DOHH2 (cell line): ENCODE results near the gene APLF.

ENCODE experiments used
- H3F3A ChIP-seq: fragments of 200-600 bp; sonication (generic), shearing (Covaris generic); 2 replicates; pipeline ENCODE4 v1.6.0; 2016; ENCODE audit warnings: antibody characterized with exemption, mild to moderate bottlenecking; ENCODE audit not compliant: control insufficient read depth, insufficient read depth
- H3K27ac ChIP-seq: fragments of 200-600 bp; sonication (generic); 2 replicates; pipeline ENCODE4 v1.5.1; 2014; ENCODE audit warnings: low read depth, mild to moderate bottlenecking, low read length, moderate library complexity
- H3K27me3 ChIP-seq: fragments of 200-600 bp; sonication (generic); 2 replicates; pipeline ENCODE4 v1.6.1; 2014; ENCODE audit warnings: mild to moderate bottlenecking, low read length, mixed read lengths; ENCODE audit not compliant: control insufficient read depth
- H3K36me3 ChIP-seq: fragments of 200-600 bp; sonication (generic); 2 replicates; pipeline ENCODE4 v1.6.1; 2014; ENCODE audit warnings: mild to moderate bottlenecking, low read length, moderate library complexity, mixed read lengths; ENCODE audit not compliant: control insufficient read depth
- H3K4me1 ChIP-seq: fragments of 200-600 bp; sonication (generic); 2 replicates; pipeline ENCODE4 v1.6.1; 2014; ENCODE audit warnings: mild to moderate bottlenecking, low read length, mixed read lengths; ENCODE audit not compliant: control insufficient read depth
- H3K4me2 ChIP-seq: fragments of 200-600 bp; sonication (generic); 2 replicates; pipeline ENCODE4 v1.6.0; 2014; ENCODE audit warnings: mild to moderate bottlenecking, low read length, moderate library complexity
- H3K4me3 ChIP-seq: fragments of 200-600 bp; sonication (generic); 2 replicates; pipeline ENCODE4 v1.5.1; 2014; ENCODE audit warnings: mild to moderate bottlenecking, low read length, mixed read lengths
- H3K79me2 ChIP-seq: fragments of 200-600 bp; sonication (generic); 2 replicates; pipeline ENCODE4 v1.6.1; 2014; ENCODE audit warnings: mild to moderate bottlenecking, low read length, mixed read lengths; ENCODE audit not compliant: control insufficient read depth
- H3K9me2 ChIP-seq: fragments of 200-600 bp; sonication (generic); replicated peaks from 2 replicates; pipeline ENCODE4 v1.6.1; 2014; ENCODE audit warnings: mild to moderate bottlenecking, low read length, mixed read lengths; ENCODE audit not compliant: control insufficient read depth
- H3K9me3 ChIP-seq: fragments of 200-600 bp; sonication (generic); 2 replicates; pipeline ENCODE4 v1.6.1; 2014; ENCODE audit warnings: antibody characterized with exemption, low read length, mixed read lengths; ENCODE audit not compliant: control insufficient read depth, insufficient read depth
- H4K20me1 ChIP-seq: fragments of 200-600 bp; sonication (generic); 2 replicates; pipeline ENCODE4 v1.6.0; 2014; ENCODE audit warnings: low read depth, mild to moderate bottlenecking, antibody characterized with exemption, low read length, moderate library complexity; ENCODE audit not compliant: control insufficient read depth, insufficient read depth
- EZH2phosphoT487 ChIP-seq: fragments of 200-600 bp; sonication (generic); IDR thresholded peaks from 2 replicates; pipeline ENCODE4 v1.6.1; 2017; ENCODE audit warnings: borderline replicate concordance, mild to moderate bottlenecking, antibody characterized with exemption, low read length, moderate library complexity, mixed read lengths
- TF ChIP-seq, protein P1 (sequence below): fragments of 200-600 bp; sonication (generic); IDR thresholded peaks from one replicate; pipeline ENCODE4 v1.5.1; 2014; ENCODE audit warnings: antibody characterized with exemption, mild to moderate bottlenecking, low read depth, low read length; ENCODE audit not compliant: poor library complexity, severe bottlenecking

APLF gene

DNA sequence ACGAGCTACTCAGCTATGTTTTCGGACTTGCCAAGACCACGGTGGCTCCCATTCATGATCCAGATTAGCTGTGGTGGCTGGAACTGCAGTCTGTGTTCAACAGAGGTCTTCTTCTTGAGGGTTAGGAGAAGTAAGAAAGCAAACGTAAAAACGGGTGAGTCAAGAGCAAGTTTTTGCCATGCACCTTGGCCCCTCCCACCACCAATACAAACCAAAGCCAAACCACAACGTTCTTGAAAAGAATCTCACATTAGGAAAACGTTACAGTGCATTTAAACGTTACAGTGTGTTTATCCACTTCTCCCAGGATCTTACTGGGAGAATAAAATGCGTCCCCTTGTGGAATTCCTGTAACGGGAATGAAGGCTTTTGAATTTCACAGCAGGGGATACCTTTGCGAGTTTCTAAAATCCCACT is 1.0 kb upstream of the APLF start:
- Histone ChIP-seq H4K20me1 (no peaks in the 10 kb centered on the region), H3K27ac (peak overlapping the region; percentile 47), H3K9me3 (no peaks in the 10 kb centered on the region), H3K4me1 (peaks cover 34% of the 10 kb centered on the region), H3K9me2 (no peaks in the 10 kb centered on the region), H3K36me3 (peaks cover 13% of the 10 kb centered on the region), H3K4me2 (peak overlapping the region; percentile 97), H3F3A (0 out of 2 replicates have a peak, but pooled peaks cover 6% of the 10 kb centered on the region), H3K79me2 (peaks cover 46% of the 10 kb centered on the region), H3K27me3 (no peaks in the 10 kb centered on the region), H3K4me3 (peak overlapping the region; percentile 96)
- no peak for TF ChIP-seq EZH2phosphoT487
- TF ChIP-seq, protein P1, sequence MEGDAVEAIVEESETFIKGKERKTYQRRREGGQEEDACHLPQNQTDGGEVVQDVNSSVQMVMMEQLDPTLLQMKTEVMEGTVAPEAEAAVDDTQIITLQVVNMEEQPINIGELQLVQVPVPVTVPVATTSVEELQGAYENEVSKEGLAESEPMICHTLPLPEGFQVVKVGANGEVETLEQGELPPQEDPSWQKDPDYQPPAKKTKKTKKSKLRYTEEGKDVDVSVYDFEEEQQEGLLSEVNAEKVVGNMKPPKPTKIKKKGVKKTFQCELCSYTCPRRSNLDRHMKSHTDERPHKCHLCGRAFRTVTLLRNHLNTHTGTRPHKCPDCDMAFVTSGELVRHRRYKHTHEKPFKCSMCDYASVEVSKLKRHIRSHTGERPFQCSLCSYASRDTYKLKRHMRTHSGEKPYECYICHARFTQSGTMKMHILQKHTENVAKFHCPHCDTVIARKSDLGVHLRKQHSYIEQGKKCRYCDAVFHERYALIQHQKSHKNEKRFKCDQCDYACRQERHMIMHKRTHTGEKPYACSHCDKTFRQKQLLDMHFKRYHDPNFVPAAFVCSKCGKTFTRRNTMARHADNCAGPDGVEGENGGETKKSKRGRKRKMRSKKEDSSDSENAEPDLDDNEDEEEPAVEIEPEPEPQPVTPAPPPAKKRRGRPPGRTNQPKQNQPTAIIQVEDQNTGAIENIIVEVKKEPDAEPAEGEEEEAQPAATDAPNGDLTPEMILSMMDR: no peak

DNA sequence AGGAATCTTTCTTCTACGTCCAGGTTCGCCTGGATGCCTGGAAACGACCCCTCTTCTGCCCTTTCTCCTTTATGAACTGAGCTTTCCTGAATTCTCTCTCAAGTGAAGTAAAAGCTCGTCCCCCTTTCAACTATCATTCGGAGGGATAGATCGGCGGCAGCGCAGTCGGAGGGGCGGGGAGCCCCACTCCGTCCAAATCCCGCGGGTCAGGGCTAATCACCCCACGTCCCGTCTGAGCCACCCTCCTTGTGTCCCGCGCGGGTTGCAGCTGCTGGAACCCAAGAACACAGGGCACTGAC is 658 bp upstream of the APLF start:
- Histone ChIP-seq H3K9me2 (no peaks in the 10 kb centered on the region), H3K36me3 (peaks cover 13% of the 10 kb centered on the region), H3K4me3 (peak overlapping the region; percentile 96), H3K79me2 (peaks cover 49% of the 10 kb centered on the region), H3K27me3 (no peaks in the 10 kb centered on the region), H3K4me1 (peaks cover 34% of the 10 kb centered on the region), H3K9me3 (no peaks in the 10 kb centered on the region), H3F3A (0 out of 2 replicates have a peak, but pooled peaks cover 6% of the 10 kb centered on the region), H4K20me1 (no peaks in the 10 kb centered on the region), H3K4me2 (peak overlapping the region; percentile 97), H3K27ac (peak overlapping the region; percentile 47)
- TF ChIP-seq EZH2phosphoT487: no peak

DNA sequence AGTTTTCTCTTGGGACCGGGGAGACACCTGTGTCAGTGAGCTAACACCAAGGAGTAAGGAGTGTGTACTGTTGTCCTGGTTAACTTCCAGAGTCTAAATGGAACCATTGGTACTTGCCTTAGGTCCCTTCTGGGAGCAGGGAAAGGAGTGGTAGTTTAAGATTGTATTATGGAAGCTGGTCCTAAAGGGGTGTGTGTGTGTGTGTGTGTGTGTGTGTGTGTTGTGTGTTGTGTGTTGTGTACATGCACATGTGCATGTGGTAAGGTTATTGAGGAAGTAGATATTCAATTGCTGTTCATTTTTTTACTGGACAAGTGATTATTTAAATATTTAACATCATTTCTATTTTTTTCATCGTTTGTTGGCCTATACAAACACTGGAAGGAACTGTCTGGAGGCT is 1.4 kb downstream of the APLF start:
- Histone ChIP-seq H3K36me3 (peaks cover 13% of the 10 kb centered on the region), H3K79me2 (peaks cover 68% of the 10 kb centered on the region), H3F3A (0 out of 2 replicates have a peak, but pooled peaks cover 6% of the 10 kb centered on the region), H4K20me1 (no peaks in the 10 kb centered on the region), H3K4me1 (peaks cover 24% of the 10 kb centered on the region), H3K9me3 (no peaks in the 10 kb centered on the region), H3K4me3 (peak overlapping the region; percentile 89), H3K27ac (no peak overlapping the region), H3K27me3 (no peaks in the 10 kb centered on the region), H3K4me2 (peak overlapping the region; percentile 84), H3K9me2 (no peaks in the 10 kb centered on the region)
- TF ChIP-seq EZH2phosphoT487: no peak
- TF ChIP-seq, protein P1: no peak

DNA sequence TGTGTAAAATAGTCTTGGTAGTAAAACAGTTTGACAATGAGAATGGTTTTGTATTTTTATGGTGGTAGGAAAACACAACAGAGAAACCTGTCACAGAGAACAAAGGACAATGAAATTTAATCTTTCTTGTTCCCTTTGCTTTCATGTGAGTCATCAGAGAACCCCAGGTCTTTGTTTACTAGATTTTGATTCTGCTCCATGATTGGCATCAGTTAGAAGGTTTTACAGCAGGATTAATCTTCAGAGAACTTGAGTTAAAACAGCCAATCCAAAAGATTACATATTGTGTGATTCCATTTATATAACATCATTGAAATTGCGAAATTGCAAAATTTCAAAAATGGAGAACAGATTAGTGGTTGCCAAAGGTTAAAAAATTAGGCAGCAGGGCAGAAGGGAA is 2.5 kb downstream of the APLF start:
- Histone ChIP-seq H3K9me2 (no peaks in the 10 kb centered on the region), H3K9me3 (no peaks in the 10 kb centered on the region), H4K20me1 (no peaks in the 10 kb centered on the region), H3K27ac (no peak overlapping the region), H3F3A (no peaks in the 10 kb centered on the region), H3K4me2 (no peak overlapping the region), H3K36me3 (peaks cover 13% of the 10 kb centered on the region), H3K4me3 (no peak overlapping the region), H3K4me1 (peaks cover 24% of the 10 kb centered on the region), H3K27me3 (no peaks in the 10 kb centered on the region), H3K79me2 (peaks cover 73% of the 10 kb centered on the region)
- no peak for TF ChIP-seq EZH2phosphoT487
- TF ChIP-seq, protein P1: no peak
